ENCODE results near the gene PTPRZ1. TPM values are rescaled to one million over a fixed set of nuclear protein-coding genes. Genes with fewer than 3 reads are reported as not detected.

Gene PTPRZ1
- total and polyA plus RNA-seq, 2 of the 8 experiments (the other 6 are each of a cell fraction or from before 2014, with no cell fraction given) = 112 to 135 TPM

DNA sequence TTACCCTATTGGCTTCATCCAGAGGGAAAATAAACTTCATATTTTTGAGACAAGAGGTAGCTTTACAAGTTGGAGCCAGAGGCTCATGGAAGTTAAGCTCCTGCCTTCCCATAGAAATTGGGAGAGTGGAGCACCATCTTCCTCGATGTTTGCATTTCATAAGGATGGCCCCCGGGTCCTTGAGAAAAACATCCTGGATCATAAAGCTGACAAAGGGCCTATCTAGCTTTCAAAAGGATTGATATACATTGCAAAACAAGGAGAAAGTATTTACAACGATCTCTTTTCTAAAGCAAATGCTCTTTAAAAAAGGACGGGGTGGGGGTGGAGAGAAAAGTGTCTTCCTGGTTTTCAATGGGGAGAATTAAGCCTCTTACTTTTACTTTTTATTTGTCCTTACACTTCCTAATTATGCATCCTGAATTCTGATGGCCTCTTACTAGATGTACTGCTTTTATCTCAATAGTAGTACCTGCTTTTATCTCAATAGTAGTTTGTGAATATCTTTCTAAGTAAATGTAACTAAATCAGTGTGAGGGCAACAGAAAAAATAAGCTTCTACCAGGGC, 65.6 kb downstream of the PTPRZ1 start (continued):
- TF ChIP-seq CHD2 (IDR thresholded peaks at IDR 0.05; ENCODE audit: low read length) (peak; percentile 54; the same call in 1 of the 2 replicates), POU5F1 (IDR thresholded peaks at IDR 0.05; ENCODE audit: low read depth, low read length) (peak; percentile 95), SIX5 (IDR thresholded peaks at IDR 0.05; ENCODE audit: low read depth, low read length) (no peak), CTBP2 (IDR thresholded peaks at IDR 0.05; ENCODE audit: borderline replicate concordance, insufficient read depth, insufficient read length, low read length) (no peak), YY1 (IDR thresholded peaks at IDR 0.05; ENCODE audit: low read depth, low read length) (peak; percentile 75), SP4 (IDR thresholded peaks at IDR 0.05; ENCODE audit: low read length) (no peak), SIN3A (conservative IDR thresholded peaks at IDR 0.05 in 1 of 2, IDR thresholded peaks at IDR 0.05 in 1 of 2; ENCODE audit: low read depth in 1 of 2, low read length in 2 of 2) (0 out of 4 replicates have a peak, but pooled peaks of 1 of the 2 experiments have one; percentile 19), PHF8 (conservative IDR thresholded peaks at IDR 0.05; ENCODE audit: low read depth, low read length) (no peak), KDM5A (IDR thresholded peaks at IDR 0.05; ENCODE audit: low read length) (no peak), MAFK (IDR thresholded peaks at IDR 0.05; ENCODE audit: low read depth, low read length) (no peak), MAX (IDR thresholded peaks at IDR 0.05) (no peak), RFX5 (IDR thresholded peaks at IDR 0.05; ENCODE audit: borderline replicate concordance, low read depth, low read length) (no peak), SUZ12 (IDR thresholded peaks at IDR 0.05; ENCODE audit: low read length) (no peak), SRF (IDR thresholded peaks at IDR 0.05; ENCODE audit: low read depth, low read length) (no peak), EGR1 (IDR thresholded peaks at IDR 0.05; ENCODE audit: borderline replicate concordance, low read depth, low read length) (0 out of 2 replicates have a peak, but pooled peaks have one; percentile 39), TCF12 (IDR thresholded peaks at IDR 0.05; ENCODE audit: low read depth, low read length) (peak; percentile 85), CEBPB (IDR thresholded peaks at IDR 0.05; ENCODE audit: low read depth, low read length) (peak; percentile 73; the same call in 1 of the 2 replicates), NANOG (IDR thresholded peaks at IDR 0.05; ENCODE audit: insufficient read depth, low read depth, low read length, poor library complexity, severe bottlenecking) (peak; percentile 98), CREB1 (IDR thresholded peaks at IDR 0.05) (no peak), FOSL1 (IDR thresholded peaks at IDR 0.05; ENCODE audit: insufficient read depth, low read depth, low read length) (no peak), EP300 (IDR thresholded peaks at IDR 0.05; ENCODE audit: borderline replicate concordance in 1 of 2, low read depth in 2 of 2, low read length in 2 of 2) (peak in 1 of 2 experiments; percentile 96; a peak in 2 of 3 replicates), ASH2L (IDR thresholded peaks at IDR 0.05; ENCODE audit: low read length) (peak; percentile 82)
- TF ChIP-seq, protein P1, sequence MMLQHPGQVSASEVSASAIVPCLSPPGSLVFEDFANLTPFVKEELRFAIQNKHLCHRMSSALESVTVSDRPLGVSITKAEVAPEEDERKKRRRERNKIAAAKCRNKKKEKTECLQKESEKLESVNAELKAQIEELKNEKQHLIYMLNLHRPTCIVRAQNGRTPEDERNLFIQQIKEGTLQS (IDR thresholded peaks at IDR 0.05; ENCODE audit: insufficient read depth, low read depth, low read length) = no peak
- TF ChIP-seq, protein P2, sequence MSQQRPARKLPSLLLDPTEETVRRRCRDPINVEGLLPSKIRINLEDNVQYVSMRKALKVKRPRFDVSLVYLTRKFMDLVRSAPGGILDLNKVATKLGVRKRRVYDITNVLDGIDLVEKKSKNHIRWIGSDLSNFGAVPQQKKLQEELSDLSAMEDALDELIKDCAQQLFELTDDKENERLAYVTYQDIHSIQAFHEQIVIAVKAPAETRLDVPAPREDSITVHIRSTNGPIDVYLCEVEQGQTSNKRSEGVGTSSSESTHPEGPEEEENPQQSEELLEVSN (IDR thresholded peaks at IDR 0.05) = no peak

Measured in H1 (cell line).